A549 (cell line): Measurements from ENCODE around the gene F2RL3. TPM values are rescaled to one million over a fixed set of nuclear protein-coding genes. Genes with fewer than 3 reads are reported as not detected.

ENCODE experiments used
- ATAC-seq, 2 experiments: fragments of 200-7000 bp in 1 of 2; fragments of >200 bp in 1 of 2; cut with Nextera tagmentation in 1 of 2; cut with Tn5 transposase in 1 of 2; 3 replicates each; pipeline versions ENCODE4 v1.8.0 to v1.9.1; 2018 to 2020; ENCODE audit warnings: mild to moderate bottlenecking in 1 of 2, moderate library complexity in 1 of 2
- CTCF ChIA-PET: fragments of 300-600 bp; sonication (Branson Sonifier 250); formaldehyde crosslinking; extraction: SDS; loops from one replicate; lab custom pipeline; 2021; ENCODE audit warnings: antibody characterized with exemption, inconsistent platforms; lab: Yijun Ruan, JAX
- POLR2A ChIA-PET: fragments of 350-600 bp; formaldehyde crosslinking; extraction: SDS; loops from one replicate; lab custom pipeline; 2021; ENCODE audit warnings: antibody characterized with exemption, inconsistent platforms; lab: Yijun Ruan, JAX
- DNase-seq, 2 experiments: peaks; one replicate each; pipeline versions ENCODE4 v3.0.0 to v3.0.0-alpha.2; 2011 to 2016; ENCODE audit warnings: low read depth in 1 of 2, low spot score in 1 of 2
- FAIRE-seq: peaks from 2 replicates; lab custom pipeline; 2011; peaks lifted over from hg19 to GRCh38; lab: Jason Lieb, UNC
- H3K27ac ChIP-seq, 2 experiments: fragments of >200 bp; sonication (Bioruptor Twin); formaldehyde crosslinking; 3 replicates each; pipeline ENCODE4 v1.5.1; 2016 to 2017
- H3K4me1 ChIP-seq: fragments of >200 bp; sonication (Bioruptor Twin); formaldehyde crosslinking; 3 replicates; pipeline ENCODE4 v1.6.1; 2016
- H3K4me2 ChIP-seq: fragments of >200 bp; sonication (Bioruptor Twin); formaldehyde crosslinking; 3 replicates; pipeline ENCODE4 v1.6.1; 2016
- H3K4me3 ChIP-seq: fragments of >200 bp; sonication (Bioruptor Twin); formaldehyde crosslinking; 3 replicates; pipeline ENCODE4 v1.5.1; 2016
- H3K9me3 ChIP-seq: fragments of >200 bp; sonication (Bioruptor Twin); formaldehyde crosslinking; 3 replicates; pipeline ENCODE4 v1.6.1; 2016
- ATOH8 ChIP-seq: fragments of 250-450 bp; sonication (Bioruptor Pico); IDR thresholded peaks from 2 replicates; pipeline ENCODE4 v1.5.0; 2020; ENCODE audit warnings: low read depth, mild to moderate bottlenecking, moderate library complexity
- BHLHE40 ChIP-seq: IDR thresholded peaks from 2 replicates; pipeline ENCODE4 v1.6.1; 2012; ENCODE audit warnings: low read depth, low read length, inconsistent platforms
- CBX8 ChIP-seq: fragments of 200-600 bp; sonication (generic); IDR thresholded peaks from 2 replicates; pipeline ENCODE4 v1.6.1; 2016
- EHMT2 ChIP-seq: fragments of 200-600 bp; sonication (generic); IDR thresholded peaks from 2 replicates; pipeline ENCODE4 v1.6.1; 2016; ENCODE audit warnings: antibody characterized with exemption, low read depth, mild to moderate bottlenecking, moderate library complexity
- FOSB ChIP-seq: fragments of 250-450 bp; sonication (Bioruptor Pico); IDR thresholded peaks from 2 replicates; pipeline ENCODE4 v1.5.0; 2020; ENCODE audit warnings: mild to moderate bottlenecking, moderate library complexity
- FOSL2 ChIP-seq, 2 experiments: fragments of 450-650 bp in 1 of 2; fragments of >200 bp in 1 of 2; sonication (Bioruptor Twin) in 1 of 2; formaldehyde crosslinking; IDR thresholded peaks; 2 replicates each; pipeline versions ENCODE4 v1.5.0 to v1.6.1; 2016 to 2020; ENCODE audit warnings: mild to moderate bottlenecking in 1 of 2, moderate library complexity in 1 of 2
- GATA3 ChIP-seq: IDR thresholded peaks from 2 replicates; pipeline ENCODE4 v1.6.1; 2012; ENCODE audit warnings: borderline replicate concordance
- HEYL ChIP-seq: fragments of 250-450 bp; sonication (Bioruptor Pico); IDR thresholded peaks from 2 replicates; pipeline ENCODE4 v1.8.0; 2021; ENCODE audit warnings: mild to moderate bottlenecking, moderate library complexity
- HOXA7 ChIP-seq: fragments of 250-450 bp; sonication (Bioruptor Pico); IDR thresholded peaks from 2 replicates; pipeline ENCODE4 v1.5.0; 2020; ENCODE audit warnings: mild to moderate bottlenecking, moderate library complexity
- JUN ChIP-seq, 2 experiments: fragments of >200 bp; sonication (Bioruptor Twin); formaldehyde crosslinking; IDR thresholded peaks; 2 replicates in 1 of 2; 3 replicates in 1 of 2; pipeline ENCODE4 v1.6.1; 2016 to 2017
- KDM1A ChIP-seq: fragments of 200-600 bp; sonication (generic); IDR thresholded peaks from 2 replicates; pipeline ENCODE4 v1.6.1; 2016; ENCODE audit warnings: low read depth, mild to moderate bottlenecking
- MAFK ChIP-seq: fragments of 450-650 bp; IDR thresholded peaks from 2 replicates; pipeline ENCODE4 v1.6.1; 2014; ENCODE audit not compliant: partially characterized antibody
- MYC ChIP-seq: IDR thresholded peaks from 2 replicates; pipeline ENCODE4 v1.6.1; 2012; ENCODE audit warnings: mild to moderate bottlenecking, inconsistent platforms, low read length, improper control_type of control experiment, borderline replicate concordance
- NFE2L2 ChIP-seq: fragments of 150-350 bp; conservative IDR thresholded peaks from 2 replicates; pipeline ENCODE4 v1.6.1; 2014; ENCODE audit warnings: low read length
- NR3C1 ChIP-seq: fragments of >200 bp; sonication (Bioruptor Twin); formaldehyde crosslinking; IDR thresholded peaks from 3 replicates; pipeline ENCODE4 v1.6.1; 2017
- PBX3 ChIP-seq: IDR thresholded peaks from 2 replicates; pipeline ENCODE4 v1.6.1; 2012
- RCOR1 ChIP-seq: fragments of 150-350 bp; IDR thresholded peaks from 2 replicates; pipeline ENCODE4 v1.6.1; 2014; ENCODE audit warnings: antibody characterized with exemption, low read length, low read depth
- REST ChIP-seq: fragments of 200-600 bp; sonication (generic); IDR thresholded peaks from 2 replicates; pipeline ENCODE4 v1.6.1; 2016; ENCODE audit warnings: antibody characterized with exemption, mild to moderate bottlenecking, moderate library complexity
- RFX5 ChIP-seq: fragments of 450-650 bp; IDR thresholded peaks from 2 replicates; pipeline ENCODE4 v1.7.1; 2014; ENCODE audit warnings: antibody characterized with exemption, mild to moderate bottlenecking, moderate library complexity
- TFCP2L1 ChIP-seq: fragments of 250-450 bp; sonication (Bioruptor Pico); IDR thresholded peaks from 2 replicates; pipeline ENCODE4 v1.5.0; 2021; ENCODE audit warnings: mild to moderate bottlenecking
- USF2 ChIP-seq: fragments of 450-650 bp; IDR thresholded peaks from 2 replicates; pipeline ENCODE4 v1.6.1; 2014; ENCODE audit warnings: antibody characterized with exemption
- ZFP36 ChIP-seq: fragments of 450-650 bp; IDR thresholded peaks from 2 replicates; pipeline ENCODE4 v1.6.1; 2014; ENCODE audit warnings: borderline replicate concordance; ENCODE audit not compliant: partially characterized antibody
- ZSCAN20 ChIP-seq: fragments of 250-450 bp; sonication (Bioruptor Pico); IDR thresholded peaks from 2 replicates; pipeline ENCODE4 v1.8.0; 2022; ENCODE audit warnings: mild to moderate bottlenecking, moderate library complexity
- WGBS: methylation state at CpG from one replicate; pipeline ENCODE4 v1.1.6; 2017; ENCODE audit errors: missing lambda C conversion rate; 5-methylcytosine and 5-hydroxymethylcytosine counted together
- polyA plus RNA-seq, 4 experiments: library from polyadenylated mRNA; depleted of rRNA in 3 of 4; stranded (reverse); fragments of >200 nt; fragmentation: RNase III in 1 of 4; extraction: RNeasy Plus Mini Kit Qiagen cat#74134 plus additional on column Dnase treatment in 1 of 4; gene quantifications; 2 replicates in 3 of 4; 3 replicates in 1 of 4; pipeline ENCODE4 v1.2.3, GENCODE V29; 2011 to 2017
- TF ChIP-seq, protein P1 (sequence below): fragments of >200 bp; sonication (Bioruptor Twin); formaldehyde crosslinking; IDR thresholded peaks from 3 replicates; pipeline ENCODE4 v1.5.1; 2016

The F2RL3 gene
- polyA plus RNA-seq, 2 of the 4 experiments (the other 2 are of a cell fraction): not detected

DNA sequence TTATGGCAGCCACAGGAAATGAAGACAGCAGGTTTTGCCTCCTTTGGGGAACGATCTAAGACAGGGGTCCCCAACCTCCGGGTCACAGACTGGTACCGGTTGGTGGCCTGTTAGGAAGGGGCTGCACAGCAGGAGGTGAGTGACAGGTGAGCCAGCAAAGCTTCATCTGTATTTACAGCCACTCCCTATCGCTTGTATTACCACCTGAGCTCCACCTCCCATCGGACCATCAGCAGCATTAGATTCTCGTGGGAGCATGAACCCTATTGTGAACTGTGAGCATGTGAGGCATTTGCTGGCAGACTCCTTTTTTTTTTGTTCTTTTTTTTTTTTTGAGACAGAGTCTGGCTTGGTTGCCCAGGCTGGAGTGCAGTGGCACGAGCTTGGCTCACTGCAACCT is 22.2 kb downstream of the F2RL3 start:
- ATAC-seq: no peak
- TF ChIP-seq NR3C1 (no peak), GATA3 (no peak), REST (no peak), ATOH8 (no peak), KDM1A (no peak), JUN (IDR thresholded peaks at IDR 0.05) (no peak), TFCP2L1 (CRISPR knock-in tag) (no peak), ZSCAN20 (CRISPR knock-in tag) (no peak), HOXA7 (no peak)
- H3K4me1 ChIP-seq: no peaks in the 10 kb centered on the region
- no peak for FAIRE-seq
- H3K9me3 ChIP-seq: peaks cover 14% of the 10 kb centered on the region; the same call in 2 of the 3 replicates
- no peak overlapping the region for H3K27ac ChIP-seq
- H3K4me3 ChIP-seq: no peak overlapping the region
- no peak overlapping the region for H3K4me2 ChIP-seq
- 10% methylated on average over 7 of the region's 7 CpGs for WGBS
- ChIA-PET CTCF (interaction anchor here (0.8 to 1.1 kb wide), 3 partner anchors 9 to 20 kb away, joined by 3 read pairs; no protein-coding TSS in a partner anchor), POLR2A (no interaction called here)
- DNase-seq: no peak

GRCh38 chr19:16912780-16913179 is 24.0 kb downstream of the F2RL3 start:
- 2% methylated on average over 4 of the region's 4 CpGs for WGBS
- Histone ChIP-seq H3K27ac (no peak overlapping the region), H3K9me3 (peaks cover 14% of the 10 kb centered on the region; the same call in 2 of the 3 replicates), H3K4me1 (no peaks in the 10 kb centered on the region), H3K4me2 (no peak overlapping the region), H3K4me3 (no peak overlapping the region)
- POLR2A ChIA-PET: no interaction called here
- FAIRE-seq (no peak), ATAC-seq (no peak), DNase-seq (no peak)
- TF ChIP-seq TFCP2L1 (CRISPR knock-in tag) (no peak), JUN (IDR thresholded peaks at IDR 0.05) (no peak), USF2 (no peak), CBX8 (no peak), FOSL2 (IDR thresholded peaks at IDR 0.05) (no peak), FOSL2 (CRISPR knock-in tag; IDR thresholded peaks at IDR 0.05) (no peak), FOSB (CRISPR knock-in tag) (no peak), RFX5 (no peak), EHMT2 (no peak), BHLHE40 (no peak)
- CTCF ChIA-PET: interaction anchor here (0.5 to 1.0 kb wide), 2 partner anchors 10 to 141 kb away, joined by 3 read pairs; no protein-coding TSS in a partner anchor

DNA sequence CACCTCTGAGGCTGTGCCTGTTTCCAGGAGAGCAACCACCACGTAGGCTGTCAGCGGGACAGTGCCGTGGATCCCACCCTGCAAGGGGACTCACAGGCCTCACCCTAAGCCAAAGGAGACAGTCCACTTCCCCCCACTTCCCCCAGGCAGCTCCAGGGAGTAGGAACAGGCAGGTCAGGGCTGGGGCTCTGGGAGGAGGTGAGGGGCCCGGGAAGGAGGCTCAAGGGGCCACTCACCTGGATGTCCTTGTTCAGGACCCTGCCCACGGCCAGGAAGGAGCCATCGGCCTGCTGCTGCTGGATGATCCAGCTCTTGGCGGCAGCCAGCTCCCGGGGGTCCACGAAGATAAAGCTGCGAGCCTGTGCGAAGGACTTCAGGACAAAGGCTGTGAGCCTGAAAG is 25.6 kb downstream of the F2RL3 start:
- CTCF ChIA-PET: no interaction called here
- H3K4me1 ChIP-seq: no peaks in the 10 kb centered on the region
- POLR2A ChIA-PET: no interaction called here
- 45% methylated on average over 8 of the region's 11 CpGs for WGBS
- no peak overlapping the region for H3K4me2 ChIP-seq
- ATAC-seq (no peak), FAIRE-seq (no peak), DNase-seq (no peak)
- peaks cover 14% of the 10 kb centered on the region; the same call in 2 of the 3 replicates for H3K9me3 ChIP-seq
- no peak overlapping the region for H3K27ac ChIP-seq
- H3K4me3 ChIP-seq: no peak overlapping the region
- TF ChIP-seq, protein P1, sequence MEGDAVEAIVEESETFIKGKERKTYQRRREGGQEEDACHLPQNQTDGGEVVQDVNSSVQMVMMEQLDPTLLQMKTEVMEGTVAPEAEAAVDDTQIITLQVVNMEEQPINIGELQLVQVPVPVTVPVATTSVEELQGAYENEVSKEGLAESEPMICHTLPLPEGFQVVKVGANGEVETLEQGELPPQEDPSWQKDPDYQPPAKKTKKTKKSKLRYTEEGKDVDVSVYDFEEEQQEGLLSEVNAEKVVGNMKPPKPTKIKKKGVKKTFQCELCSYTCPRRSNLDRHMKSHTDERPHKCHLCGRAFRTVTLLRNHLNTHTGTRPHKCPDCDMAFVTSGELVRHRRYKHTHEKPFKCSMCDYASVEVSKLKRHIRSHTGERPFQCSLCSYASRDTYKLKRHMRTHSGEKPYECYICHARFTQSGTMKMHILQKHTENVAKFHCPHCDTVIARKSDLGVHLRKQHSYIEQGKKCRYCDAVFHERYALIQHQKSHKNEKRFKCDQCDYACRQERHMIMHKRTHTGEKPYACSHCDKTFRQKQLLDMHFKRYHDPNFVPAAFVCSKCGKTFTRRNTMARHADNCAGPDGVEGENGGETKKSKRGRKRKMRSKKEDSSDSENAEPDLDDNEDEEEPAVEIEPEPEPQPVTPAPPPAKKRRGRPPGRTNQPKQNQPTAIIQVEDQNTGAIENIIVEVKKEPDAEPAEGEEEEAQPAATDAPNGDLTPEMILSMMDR: no peak
- TF ChIP-seq TFCP2L1 (CRISPR knock-in tag) (no peak), MYC (no peak), HEYL (CRISPR knock-in tag) (no peak), PBX3 (no peak), MAFK (no peak), NFE2L2 (no peak), KDM1A (no peak), ZFP36 (no peak), RCOR1 (no peak), ATOH8 (no peak), FOSL2 (IDR thresholded peaks at IDR 0.05) (no peak), FOSL2 (CRISPR knock-in tag; IDR thresholded peaks at IDR 0.05) (no peak), GATA3 (no peak)
